Stimulated activated CD4-positive, alpha-beta T cell treated with anti-CD3 and anti-CD28 coated beads, Interleukin-15, amount 100 ng/mL, for 24 hours (primary cell): Measurements from ENCODE around the gene DYSF.

Source experiments
- DNase-seq: peaks from one replicate; pipeline ENCODE4 v3.0.0-alpha.2; 2020

Gene DYSF

GRCh38 chr2:71555798-71556454 is 102.6 kb downstream of the DYSF start:
- DNase-seq = no peak

GRCh38 chr2:71556692-71557250 is 103.4 kb downstream of the DYSF start:
- no peak for DNase-seq

GRCh38 chr2:71557321-71557720 is 104.0 kb downstream of the DYSF start:
- no peak for DNase-seq

- DNase-seq = no peak
Measured at GRCh38 chr2:71558300-71559051, 105.1 kb downstream of the DYSF start.

- DNase-seq = no peak
Measured at GRCh38 chr2:71559080-71559827, 105.9 kb downstream of the DYSF start.

GRCh38 chr2:71559828-71560637 is 106.7 kb downstream of the DYSF start:
- DNase-seq = no peak

GRCh38 chr2:71560638-71561011 is 107.3 kb downstream of the DYSF start:
- no peak for DNase-seq

GRCh38 chr2:71561441-71562267 is 108.3 kb downstream of the DYSF start:
- DNase-seq = no peak

- DNase-seq = no peak
Measured at GRCh38 chr2:71562518-71562917, 109.2 kb downstream of the DYSF start.

GRCh38 chr2:71563872-71564271 is 110.5 kb downstream of the DYSF start:
- DNase-seq = no peak

GRCh38 chr2:71564361-71564760 is 111.0 kb downstream of the DYSF start:
- no peak for DNase-seq

- no peak for DNase-seq
Measured at GRCh38 chr2:71564790-71565189, 111.4 kb downstream of the DYSF start.

GRCh38 chr2:71566372-71566771 is 113.0 kb downstream of the DYSF start:
- no peak for DNase-seq

GRCh38 chr2:71567625-71568024 is 114.3 kb downstream of the DYSF start:
- no peak for DNase-seq

GRCh38 chr2:71568103-71568502 is 114.7 kb downstream of the DYSF start:
- DNase-seq = no peak

- no peak for DNase-seq
Measured at GRCh38 chr2:71570511-71570910, 117.2 kb downstream of the DYSF start.

- no peak for DNase-seq
Measured at GRCh38 chr2:71570951-71571460, 117.6 kb downstream of the DYSF start.

GRCh38 chr2:71571945-71572344 is 118.6 kb downstream of the DYSF start:
- no peak for DNase-seq

GRCh38 chr2:71575966-71576365 is 122.6 kb downstream of the DYSF start:
- no peak for DNase-seq

GRCh38 chr2:71576541-71576940 is 123.2 kb downstream of the DYSF start:
- no peak for DNase-seq

GRCh38 chr2:71577209-71577608 is 123.8 kb downstream of the DYSF start:
- no peak for DNase-seq
